GM19239 (cell line): ENCODE data around the gene MAPK4.
A peak's percentile ranks its signal among the peaks of the same experiment; 100 is the strongest.
"Not testable (repeated sequence)": the region's sequence is repeated elsewhere in the genome, so short reads cannot be mapped to it uniquely, and the experiment has no call there.

ENCODE experiments used
- DNase-seq: peaks from one replicate; pipeline ENCODE4 v3.0.0; 2011; ENCODE audit warnings: low spot score; ENCODE audit not compliant: insufficient read length
- FAIRE-seq: peaks from 2 replicates; lab custom pipeline; 2011; peaks lifted over from hg19 to GRCh38; lab: Jason Lieb, UNC

Gene MAPK4

GRCh38 chr18:50573196-50573595 lies 13.3 kb downstream of the MAPK4 start:
- not testable (repeated sequence) for DNase-seq, FAIRE-seq

GRCh38 chr18:50573679-50574078 lies 13.8 kb downstream of the MAPK4 start:
- DNase-seq, result no peak
- FAIRE-seq, result no peak

- DNase-seq (no peak), FAIRE-seq (no peak)
Observed at GRCh38 chr18:50578030-50578429, 18.1 kb downstream of the MAPK4 start.

DNA sequence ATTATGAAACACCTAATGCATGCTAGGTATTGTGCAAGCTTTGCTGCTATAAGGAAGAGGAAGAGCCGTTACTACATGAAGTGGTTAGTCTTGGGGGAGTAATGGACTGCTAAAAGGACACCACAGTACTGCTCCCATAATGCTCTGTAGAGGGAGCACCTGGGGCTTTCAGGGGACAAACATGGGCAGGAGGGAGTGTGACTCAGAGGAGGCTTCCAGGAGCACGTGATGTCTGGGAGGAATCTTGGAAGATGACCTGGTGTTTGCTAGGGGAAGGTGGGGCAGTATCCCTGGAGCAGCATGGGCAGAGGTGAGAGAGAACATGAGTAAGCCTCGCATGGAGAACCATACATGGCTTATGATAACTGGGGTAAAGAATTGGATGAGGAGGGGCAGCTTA lies 18.8 kb downstream of the MAPK4 start:
- DNase-seq, result no peak
- FAIRE-seq, result no peak

- DNase-seq (no peak), FAIRE-seq (no peak)
Observed at GRCh38 chr18:50579061-50579774, 19.3 kb downstream of the MAPK4 start.

- DNase-seq (no peak), FAIRE-seq (no peak)
Observed at GRCh38 chr18:50581517-50581916, 21.6 kb downstream of the MAPK4 start.

DNA sequence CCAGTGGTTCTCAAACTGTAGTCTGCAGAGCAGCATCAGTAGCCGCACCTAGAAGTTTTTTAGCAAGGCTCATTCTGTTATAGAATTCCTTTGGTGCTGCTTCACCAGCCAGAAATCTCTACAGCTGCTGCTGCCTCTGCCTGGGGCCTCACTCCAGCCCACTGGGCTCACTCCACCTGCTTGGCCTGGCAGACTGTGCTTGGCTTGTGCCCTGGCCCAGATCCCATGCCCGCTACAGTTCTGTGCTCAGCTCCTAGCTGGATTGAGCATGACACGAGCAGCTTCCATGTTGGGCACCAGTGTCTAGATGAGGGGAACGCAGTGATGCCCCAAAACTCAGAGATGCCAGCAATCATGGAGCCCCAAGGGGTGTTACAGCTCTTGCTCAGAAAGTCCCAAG lies 22.6 kb downstream of the MAPK4 start:
- DNase-seq (no peak), FAIRE-seq (no peak)

- FAIRE-seq, result no peak
- DNase-seq, result no peak
Observed at GRCh38 chr18:50586710-50587109, 26.8 kb downstream of the MAPK4 start.

DNA sequence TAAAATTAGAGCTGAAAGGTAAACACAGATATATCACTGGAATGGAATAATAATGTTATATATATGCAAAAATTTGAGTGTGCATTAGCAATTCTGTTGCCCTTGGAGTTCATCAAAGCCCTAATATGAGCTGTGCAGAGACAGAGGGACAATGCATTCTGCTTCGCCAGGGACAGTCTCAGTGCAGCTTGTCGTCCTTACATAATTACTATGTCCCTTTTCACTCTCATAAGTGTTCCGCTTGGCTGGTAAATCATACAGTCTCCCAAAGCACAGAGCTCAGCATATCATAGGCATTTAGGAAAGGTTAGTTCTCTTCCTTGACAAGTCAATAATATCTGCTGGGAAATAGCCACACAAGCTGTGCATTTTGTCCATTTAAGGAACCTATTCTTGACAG lies 30.7 kb downstream of the MAPK4 start:
- FAIRE-seq (no peak), DNase-seq (no peak)

DNA sequence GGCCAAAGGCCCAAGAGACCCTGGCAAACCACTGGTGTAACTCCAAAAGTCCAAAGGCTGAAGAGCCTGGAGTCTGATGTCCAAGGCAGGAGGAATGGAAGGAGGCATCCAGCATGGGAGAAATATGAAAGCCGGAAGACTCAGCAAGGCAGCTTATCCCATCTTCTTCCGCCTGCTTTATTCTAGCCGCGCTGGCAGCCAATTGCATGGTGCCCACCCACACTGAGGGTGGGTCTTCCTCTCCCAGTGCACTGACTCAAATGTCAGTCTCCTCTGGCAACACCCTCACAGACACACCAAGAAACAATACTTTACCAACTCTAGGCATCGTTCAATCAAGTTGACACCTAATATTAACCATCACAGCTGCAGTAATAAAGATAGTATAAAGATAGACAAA lies 34.1 kb downstream of the MAPK4 start:
- FAIRE-seq, result no peak
- no peak for DNase-seq

DNA sequence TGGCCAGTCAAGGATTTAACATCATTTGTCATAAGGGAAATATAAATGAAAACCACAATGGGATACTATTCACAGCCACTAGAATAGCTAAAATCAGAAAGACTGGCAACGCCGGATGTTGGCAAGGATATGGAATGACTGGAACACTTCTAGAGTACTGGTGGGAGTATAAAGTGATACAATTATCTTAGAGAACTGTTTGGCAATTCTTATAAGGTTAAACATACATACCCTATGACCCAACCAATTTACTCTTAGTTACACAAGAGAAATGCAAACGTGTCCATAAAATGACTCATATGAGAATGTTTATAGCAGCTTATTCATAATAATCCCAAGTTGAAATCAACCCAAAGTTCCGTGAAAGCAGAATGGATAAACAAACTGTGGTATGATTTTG lies 35.1 kb downstream of the MAPK4 start:
- no peak for DNase-seq
- no peak for FAIRE-seq

DNA sequence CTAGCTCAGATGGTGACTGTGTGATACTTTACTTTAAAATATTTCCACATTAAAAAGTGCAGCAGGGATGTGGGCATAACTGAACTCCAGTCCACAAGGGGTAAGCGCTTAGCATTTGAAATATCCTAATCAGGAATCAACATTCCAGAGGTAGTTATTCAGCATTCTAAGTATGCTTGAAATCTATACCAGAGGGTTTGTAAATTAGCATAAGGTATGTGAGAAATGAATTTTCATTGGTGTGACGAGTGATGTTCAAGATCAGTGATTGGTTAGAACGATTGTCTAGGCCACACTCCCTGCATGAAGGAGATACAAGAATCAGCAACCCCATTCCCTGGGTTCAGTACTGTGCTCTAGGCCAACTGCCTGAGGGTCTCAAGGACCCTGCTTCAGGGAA lies 42.6 kb downstream of the MAPK4 start:
- DNase-seq (no peak), FAIRE-seq (no peak)

DNA sequence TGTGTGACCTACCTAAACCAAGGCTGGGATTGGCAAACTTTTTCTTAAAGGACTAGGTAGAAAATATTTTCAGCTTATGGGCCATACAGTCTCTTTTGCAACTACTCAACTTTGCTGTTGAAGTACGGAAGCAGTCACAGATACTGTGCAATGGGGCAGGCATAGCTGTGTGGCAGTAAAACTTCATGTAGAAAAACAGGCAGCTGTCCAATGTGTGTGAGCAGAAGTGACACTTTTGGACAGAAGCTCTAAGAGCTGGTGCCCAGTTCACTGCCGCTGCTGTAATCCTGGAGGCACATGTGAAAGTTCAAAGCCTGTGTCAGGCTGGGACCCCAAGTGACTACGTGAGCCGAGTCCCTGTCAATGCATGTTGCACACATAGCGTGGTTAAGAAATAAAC lies 46.7 kb downstream of the MAPK4 start:
- DNase-seq, result no peak
- no peak for FAIRE-seq

DNA sequence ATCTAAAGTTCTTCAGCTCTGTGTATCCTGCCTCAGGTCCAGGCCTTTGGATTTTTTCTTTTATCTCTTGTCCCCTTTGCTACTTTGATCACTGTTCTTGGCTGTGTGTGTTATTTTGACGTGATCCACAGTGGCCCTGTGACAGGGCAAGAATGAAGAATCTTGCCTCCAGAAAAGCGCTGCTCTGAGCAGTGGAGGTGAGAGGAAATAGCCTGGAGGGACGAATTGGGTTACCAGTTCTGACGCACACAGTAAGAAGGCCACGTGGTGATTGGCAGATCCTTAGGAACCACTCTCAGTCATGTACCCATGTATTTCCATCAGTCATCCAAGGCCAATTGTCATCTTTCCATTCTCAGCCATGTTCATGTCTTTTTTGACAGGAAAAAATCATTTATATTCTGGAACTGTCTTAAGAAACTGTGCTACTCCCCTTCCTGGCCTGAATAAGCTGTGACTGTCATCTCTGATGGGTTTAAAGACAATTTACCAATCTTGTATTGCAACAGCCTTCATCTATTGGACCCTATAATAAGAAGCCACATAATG lies 47.6 kb downstream of the MAPK4 start:
- DNase-seq (no peak), FAIRE-seq (no peak)

DNA sequence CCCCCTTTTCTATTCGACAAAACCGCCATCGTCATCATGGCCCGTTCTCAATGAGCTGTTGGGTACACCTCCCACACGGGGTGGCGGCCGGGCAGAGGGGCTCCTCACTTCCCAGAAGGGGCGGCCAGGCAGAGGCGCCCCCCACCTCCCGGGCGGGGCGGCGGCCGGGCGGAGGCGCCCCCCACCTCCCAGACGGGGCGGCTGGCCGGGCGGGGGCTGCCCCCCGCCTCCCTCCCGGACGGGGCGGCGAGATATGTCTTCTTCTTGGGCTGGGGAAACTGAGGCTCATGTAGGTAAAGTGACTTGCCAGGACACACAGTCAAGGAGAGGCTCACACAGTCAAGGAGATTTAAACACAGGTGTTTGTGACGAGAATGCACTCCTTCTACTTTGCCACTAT lies 49.3 kb downstream of the MAPK4 start:
- not testable (repeated sequence) for DNase-seq, FAIRE-seq

DNA sequence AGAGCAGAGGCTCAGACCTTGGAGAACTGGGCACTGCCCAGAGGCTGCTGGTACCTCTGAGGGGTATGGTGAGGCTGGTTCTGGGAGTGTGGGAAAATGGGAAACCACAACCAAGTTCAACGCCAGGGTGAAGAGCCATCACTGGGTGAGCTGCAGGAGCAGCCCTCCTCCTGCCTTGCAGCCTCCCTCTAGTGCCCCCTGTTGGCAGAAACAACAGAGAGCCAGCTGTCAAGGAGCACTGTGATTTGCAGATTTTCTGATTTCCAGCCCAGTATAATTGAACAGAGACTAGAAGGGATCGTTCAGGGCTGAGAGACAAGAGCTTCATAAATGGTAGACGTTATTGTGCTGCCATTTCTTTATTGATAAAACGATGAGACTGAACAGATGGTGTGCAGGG lies 50.5 kb downstream of the MAPK4 start:
- FAIRE-seq, result no peak
- peak; percentile 22 for DNase-seq

- DNase-seq, result no peak
- FAIRE-seq, result no peak
Observed at GRCh38 chr18:50611529-50611941, 51.6 kb downstream of the MAPK4 start.

DNA sequence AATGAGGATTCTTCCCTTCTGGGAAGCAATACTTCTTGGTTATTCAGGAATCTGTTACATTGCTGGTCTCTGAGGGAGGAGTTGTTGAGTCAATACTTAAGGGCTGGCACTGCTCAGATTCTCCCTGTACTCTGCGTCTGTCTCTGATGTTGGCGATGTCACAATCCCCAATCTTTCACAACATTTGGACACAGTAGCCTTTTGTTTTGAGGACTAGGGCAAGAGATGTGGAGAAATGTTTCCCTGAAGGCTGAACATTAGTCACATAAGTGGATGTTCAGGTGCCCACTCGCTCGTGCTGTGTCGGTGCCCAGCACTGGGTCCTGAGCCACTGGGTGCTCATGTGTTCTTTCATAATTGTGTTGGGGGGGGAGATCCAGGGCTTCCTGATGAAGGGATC lies 55.0 kb downstream of the MAPK4 start:
- DNase-seq (no peak), FAIRE-seq (no peak)

DNA sequence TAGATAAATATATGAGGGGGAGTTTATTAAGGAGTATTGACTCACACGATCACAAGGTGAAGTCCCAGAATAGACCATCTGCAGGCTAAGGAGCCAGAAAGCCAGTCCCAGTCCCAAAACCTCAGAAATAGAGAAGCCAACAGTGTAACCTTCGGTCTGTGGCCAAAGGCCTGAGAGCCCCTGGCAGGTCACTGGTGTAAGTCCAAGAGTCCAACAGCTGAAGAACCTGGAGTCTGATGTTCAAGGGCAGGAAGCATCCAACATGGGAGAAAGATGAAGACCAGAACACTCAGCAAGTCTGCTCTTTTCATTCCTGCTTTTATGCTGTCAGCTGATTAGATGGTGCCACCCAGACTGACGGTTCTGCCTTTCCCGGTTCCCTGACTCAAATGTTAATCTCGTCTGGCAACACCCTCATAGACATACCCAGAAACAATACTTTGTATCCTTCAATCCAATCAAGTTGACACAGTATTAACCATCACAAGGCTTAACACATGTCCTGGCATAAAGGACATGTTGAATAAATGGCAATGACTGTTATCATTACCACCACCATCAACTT lies 56.7 kb downstream of the MAPK4 start:
- FAIRE-seq (no peak), DNase-seq (no peak)

GRCh38 chr18:50619861-50620275 lies 60.0 kb downstream of the MAPK4 start:
- FAIRE-seq (no peak), DNase-seq (no peak)

DNA sequence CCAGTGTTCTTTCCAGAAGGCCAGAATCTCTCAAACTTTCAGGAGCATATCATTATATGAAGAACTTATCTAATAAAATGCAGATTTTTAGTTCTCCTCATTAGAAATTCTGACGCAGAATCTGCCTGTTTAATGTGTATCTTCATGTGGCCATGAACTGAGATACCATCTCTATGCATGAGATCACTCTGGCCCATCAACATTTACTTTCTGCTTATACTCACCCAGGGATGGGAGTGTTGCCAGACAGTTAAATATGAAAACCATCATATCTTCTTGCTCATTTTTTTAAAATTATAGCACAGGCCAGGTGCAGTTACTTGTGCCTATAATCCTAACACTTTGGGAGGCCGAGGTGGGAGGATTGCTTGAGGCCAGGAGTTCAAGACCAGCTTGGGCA lies 60.4 kb downstream of the MAPK4 start:
- FAIRE-seq, result no peak

DNA sequence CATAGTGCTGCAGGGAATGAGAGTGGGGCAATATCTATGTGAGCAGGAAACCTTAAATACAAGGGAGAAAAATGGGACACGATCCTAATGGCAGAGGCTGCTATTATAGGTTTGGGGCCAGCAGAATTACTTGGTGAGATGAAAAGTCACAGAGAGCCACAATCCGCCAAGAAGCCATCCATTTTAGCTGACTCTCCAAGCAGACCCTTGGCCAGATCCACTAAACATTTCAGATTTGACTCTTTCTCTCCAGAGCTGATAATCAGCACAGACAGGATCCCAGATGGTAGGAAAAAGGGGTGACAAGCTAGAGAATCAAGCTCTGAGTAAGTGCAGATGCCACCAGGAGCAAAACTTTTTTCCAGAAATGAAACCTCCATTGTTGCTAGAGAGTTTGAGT lies 61.5 kb downstream of the MAPK4 start:
- no peak for FAIRE-seq
- no peak for DNase-seq

More for the DNA sequence above, 60.4 kb downstream of the MAPK4 start:
- DNase-seq, result no peak
